Measurements from ENCODE around the gene GTF3A. TPM values are rescaled to one million over a fixed set of nuclear protein-coding genes. Genes with fewer than 3 reads are reported as not detected.

Gene GTF3A
- total and polyA plus RNA-seq, 2 of the 8 experiments (the other 6 are each of a cell fraction or from before 2014, with no cell fraction given) = 41.6 to 96.5 TPM

DNA sequence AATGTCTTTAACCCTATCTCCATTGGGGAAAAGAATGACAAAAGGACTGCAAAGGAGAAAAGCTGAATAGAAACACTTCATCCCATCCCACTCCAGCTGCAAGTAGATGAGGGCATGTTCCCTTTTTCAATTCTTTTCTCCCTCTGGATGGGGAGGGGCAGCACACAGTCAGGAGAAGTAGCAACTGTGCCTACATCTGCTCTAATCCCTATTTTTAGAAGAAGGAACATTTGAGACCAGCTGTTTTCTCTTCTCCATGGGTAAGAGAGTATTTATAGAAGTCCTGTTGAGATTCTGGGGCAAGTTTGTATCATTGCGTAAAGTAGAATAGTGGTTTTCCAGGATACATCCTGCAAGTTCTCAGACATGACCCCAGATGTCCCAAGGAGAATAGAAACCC lies 9.3 kb upstream of the GTF3A start (continued):
- TF ChIP-seq, protein P1, sequence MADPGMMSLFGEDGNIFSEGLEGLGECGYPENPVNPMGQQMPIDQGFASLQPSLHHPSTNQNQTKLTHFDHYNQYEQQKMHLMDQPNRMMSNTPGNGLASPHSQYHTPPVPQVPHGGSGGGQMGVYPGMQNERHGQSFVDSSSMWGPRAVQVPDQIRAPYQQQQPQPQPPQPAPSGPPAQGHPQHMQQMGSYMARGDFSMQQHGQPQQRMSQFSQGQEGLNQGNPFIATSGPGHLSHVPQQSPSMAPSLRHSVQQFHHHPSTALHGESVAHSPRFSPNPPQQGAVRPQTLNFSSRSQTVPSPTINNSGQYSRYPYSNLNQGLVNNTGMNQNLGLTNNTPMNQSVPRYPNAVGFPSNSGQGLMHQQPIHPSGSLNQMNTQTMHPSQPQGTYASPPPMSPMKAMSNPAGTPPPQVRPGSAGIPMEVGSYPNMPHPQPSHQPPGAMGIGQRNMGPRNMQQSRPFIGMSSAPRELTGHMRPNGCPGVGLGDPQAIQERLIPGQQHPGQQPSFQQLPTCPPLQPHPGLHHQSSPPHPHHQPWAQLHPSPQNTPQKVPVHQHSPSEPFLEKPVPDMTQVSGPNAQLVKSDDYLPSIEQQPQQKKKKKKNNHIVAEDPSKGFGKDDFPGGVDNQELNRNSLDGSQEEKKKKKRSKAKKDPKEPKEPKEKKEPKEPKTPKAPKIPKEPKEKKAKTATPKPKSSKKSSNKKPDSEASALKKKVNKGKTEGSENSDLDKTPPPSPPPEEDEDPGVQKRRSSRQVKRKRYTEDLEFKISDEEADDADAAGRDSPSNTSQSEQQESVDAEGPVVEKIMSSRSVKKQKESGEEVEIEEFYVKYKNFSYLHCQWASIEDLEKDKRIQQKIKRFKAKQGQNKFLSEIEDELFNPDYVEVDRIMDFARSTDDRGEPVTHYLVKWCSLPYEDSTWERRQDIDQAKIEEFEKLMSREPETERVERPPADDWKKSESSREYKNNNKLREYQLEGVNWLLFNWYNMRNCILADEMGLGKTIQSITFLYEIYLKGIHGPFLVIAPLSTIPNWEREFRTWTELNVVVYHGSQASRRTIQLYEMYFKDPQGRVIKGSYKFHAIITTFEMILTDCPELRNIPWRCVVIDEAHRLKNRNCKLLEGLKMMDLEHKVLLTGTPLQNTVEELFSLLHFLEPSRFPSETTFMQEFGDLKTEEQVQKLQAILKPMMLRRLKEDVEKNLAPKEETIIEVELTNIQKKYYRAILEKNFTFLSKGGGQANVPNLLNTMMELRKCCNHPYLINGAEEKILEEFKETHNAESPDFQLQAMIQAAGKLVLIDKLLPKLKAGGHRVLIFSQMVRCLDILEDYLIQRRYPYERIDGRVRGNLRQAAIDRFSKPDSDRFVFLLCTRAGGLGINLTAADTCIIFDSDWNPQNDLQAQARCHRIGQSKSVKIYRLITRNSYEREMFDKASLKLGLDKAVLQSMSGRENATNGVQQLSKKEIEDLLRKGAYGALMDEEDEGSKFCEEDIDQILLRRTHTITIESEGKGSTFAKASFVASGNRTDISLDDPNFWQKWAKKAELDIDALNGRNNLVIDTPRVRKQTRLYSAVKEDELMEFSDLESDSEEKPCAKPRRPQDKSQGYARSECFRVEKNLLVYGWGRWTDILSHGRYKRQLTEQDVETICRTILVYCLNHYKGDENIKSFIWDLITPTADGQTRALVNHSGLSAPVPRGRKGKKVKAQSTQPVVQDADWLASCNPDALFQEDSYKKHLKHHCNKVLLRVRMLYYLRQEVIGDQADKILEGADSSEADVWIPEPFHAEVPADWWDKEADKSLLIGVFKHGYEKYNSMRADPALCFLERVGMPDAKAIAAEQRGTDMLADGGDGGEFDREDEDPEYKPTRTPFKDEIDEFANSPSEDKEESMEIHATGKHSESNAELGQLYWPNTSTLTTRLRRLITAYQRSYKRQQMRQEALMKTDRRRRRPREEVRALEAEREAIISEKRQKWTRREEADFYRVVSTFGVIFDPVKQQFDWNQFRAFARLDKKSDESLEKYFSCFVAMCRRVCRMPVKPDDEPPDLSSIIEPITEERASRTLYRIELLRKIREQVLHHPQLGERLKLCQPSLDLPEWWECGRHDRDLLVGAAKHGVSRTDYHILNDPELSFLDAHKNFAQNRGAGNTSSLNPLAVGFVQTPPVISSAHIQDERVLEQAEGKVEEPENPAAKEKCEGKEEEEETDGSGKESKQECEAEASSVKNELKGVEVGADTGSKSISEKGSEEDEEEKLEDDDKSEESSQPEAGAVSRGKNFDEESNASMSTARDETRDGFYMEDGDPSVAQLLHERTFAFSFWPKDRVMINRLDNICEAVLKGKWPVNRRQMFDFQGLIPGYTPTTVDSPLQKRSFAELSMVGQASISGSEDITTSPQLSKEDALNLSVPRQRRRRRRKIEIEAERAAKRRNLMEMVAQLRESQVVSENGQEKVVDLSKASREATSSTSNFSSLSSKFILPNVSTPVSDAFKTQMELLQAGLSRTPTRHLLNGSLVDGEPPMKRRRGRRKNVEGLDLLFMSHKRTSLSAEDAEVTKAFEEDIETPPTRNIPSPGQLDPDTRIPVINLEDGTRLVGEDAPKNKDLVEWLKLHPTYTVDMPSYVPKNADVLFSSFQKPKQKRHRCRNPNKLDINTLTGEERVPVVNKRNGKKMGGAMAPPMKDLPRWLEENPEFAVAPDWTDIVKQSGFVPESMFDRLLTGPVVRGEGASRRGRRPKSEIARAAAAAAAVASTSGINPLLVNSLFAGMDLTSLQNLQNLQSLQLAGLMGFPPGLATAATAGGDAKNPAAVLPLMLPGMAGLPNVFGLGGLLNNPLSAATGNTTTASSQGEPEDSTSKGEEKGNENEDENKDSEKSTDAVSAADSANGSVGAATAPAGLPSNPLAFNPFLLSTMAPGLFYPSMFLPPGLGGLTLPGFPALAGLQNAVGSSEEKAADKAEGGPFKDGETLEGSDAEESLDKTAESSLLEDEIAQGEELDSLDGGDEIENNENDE (IDR thresholded peaks at IDR 0.05; ENCODE audit: insufficient replicate concordance, low read length) = no peak
- TF ChIP-seq, protein P2, sequence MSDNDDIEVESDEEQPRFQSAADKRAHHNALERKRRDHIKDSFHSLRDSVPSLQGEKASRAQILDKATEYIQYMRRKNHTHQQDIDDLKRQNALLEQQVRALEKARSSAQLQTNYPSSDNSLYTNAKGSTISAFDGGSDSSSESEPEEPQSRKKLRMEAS (IDR thresholded peaks at IDR 0.05) = no peak
